GM21367 (cell line): Measurements from ENCODE around the gene LRP11.
"Not testable (repeated sequence)": the region's sequence is repeated elsewhere in the genome, so short reads cannot be mapped to it uniquely, and the experiment has no call there.

ENCODE experiments used
- ATAC-seq: cut with Tn5 transposase; IDR thresholded peaks from one replicate; pipeline ENCODE4 v1.9.1; 2021; ENCODE audit not compliant: unreplicated experiment

Gene LRP11

GRCh38 chr6:149851461-149852110 lies 12.6 kb downstream of the LRP11 start:
- no peak for ATAC-seq

- not testable (repeated sequence) for ATAC-seq
Measured at GRCh38 chr6:149848343-149848742, 15.8 kb downstream of the LRP11 start.

GRCh38 chr6:149847939-149848267 lies 16.3 kb downstream of the LRP11 start:
- ATAC-seq, result no peak

- no peak for ATAC-seq
Measured at GRCh38 chr6:149846321-149846720, 17.8 kb downstream of the LRP11 start.

GRCh38 chr6:149845549-149845948 lies 18.6 kb downstream of the LRP11 start:
- ATAC-seq, result no peak

- ATAC-seq, result no peak
Measured at GRCh38 chr6:149844480-149844879, 19.7 kb downstream of the LRP11 start.

GRCh38 chr6:149844036-149844435 lies 20.1 kb downstream of the LRP11 start:
- not testable (repeated sequence) for ATAC-seq

- no peak for ATAC-seq
Measured at GRCh38 chr6:149843051-149843633, 21.0 kb downstream of the LRP11 start.

- no peak for ATAC-seq
Measured at GRCh38 chr6:149842331-149842730, 21.8 kb downstream of the LRP11 start.

- ATAC-seq, result no peak
Measured at GRCh38 chr6:149840345-149841075, 23.6 kb downstream of the LRP11 start.

- no peak for ATAC-seq
Measured at GRCh38 chr6:149834513-149835481, 29.4 kb downstream of the LRP11 start.

GRCh38 chr6:149833651-149834050 lies 30.5 kb downstream of the LRP11 start:
- no peak for ATAC-seq

- no peak for ATAC-seq
Measured at GRCh38 chr6:149831308-149831820, 32.8 kb downstream of the LRP11 start.

- ATAC-seq, result no peak
Measured at GRCh38 chr6:149830731-149831307, 33.3 kb downstream of the LRP11 start.

- no peak for ATAC-seq
Measured at GRCh38 chr6:149825292-149825691, 38.9 kb downstream of the LRP11 start.

GRCh38 chr6:149823013-149823412 lies 41.1 kb downstream of the LRP11 start:
- ATAC-seq, result no peak

GRCh38 chr6:149821492-149821891 lies 42.7 kb downstream of the LRP11 start:
- no peak for ATAC-seq

GRCh38 chr6:149820506-149820905 lies 43.7 kb downstream of the LRP11 start:
- ATAC-seq, result no peak

- ATAC-seq, result no peak
Measured at GRCh38 chr6:149815788-149816187, 48.4 kb downstream of the LRP11 start.

GRCh38 chr6:149813351-149813750 lies 50.8 kb downstream of the LRP11 start:
- no peak for ATAC-seq

- no peak for ATAC-seq
Measured at GRCh38 chr6:149809798-149810197, 54.4 kb downstream of the LRP11 start.
